Measurements from ENCODE around the gene CDC42BPG. TPM values are rescaled to one million over a fixed set of nuclear protein-coding genes. Genes with fewer than 3 reads are reported as not detected.

Gene CDC42BPG
- total RNA-seq, 2 experiments from 2014 or later = 0.31 to 0.61 TPM

GRCh38 chr11:64829536-64830251, 14.8 kb downstream of the CDC42BPG start:
- no peaks in the 10 kb centered on the region for H3K36me3 Mint-ChIP-seq (ENCODE audit: low read depth)
- POLR2A ChIA-PET = interaction anchor here (0.6 kb wide), 1 partner anchor 416 kb away, joined by 3 read pairs; no protein-coding TSS in a partner anchor
- H3K27ac Mint-ChIP-seq = no peak overlapping the region
- DNase-seq (no peak), ATAC-seq (no peak)
- H3K4me3 Mint-ChIP-seq = no peak overlapping the region
- intact Hi-C loops (cut with micrococcal nuclease) = no loop called here
- CTCF ChIA-PET = interaction anchor here (1.0 kb wide), 2 partner anchors 17 to 18 kb away, joined by 3 to 4 read pairs; no protein-coding TSS in a partner anchor
- H3K4me1 Mint-ChIP-seq (ENCODE audit: low read depth) = no peaks in the 10 kb centered on the region
- H3K9me3 Mint-ChIP-seq = no peaks in the 10 kb centered on the region
- TF ChIP-seq CTCF (IDR thresholded peaks at IDR 0.05) = no peak
- no peaks in the 10 kb centered on the region for H3K27me3 Mint-ChIP-seq

- no peak overlapping the region for H3K4me3 Mint-ChIP-seq
Measured at GRCh38 chr11:64827451-64827839, 17.0 kb downstream of the CDC42BPG start.

GRCh38 chr11:64826578-64827450, 17.6 kb downstream of the CDC42BPG start:
- CTCF ChIA-PET = no interaction called here
- Mint-ChIP-seq H3K4me1 (ENCODE audit: low read depth) (no peaks in the 10 kb centered on the region), H3K27ac (no peak overlapping the region), H3K27me3 (no peaks in the 10 kb centered on the region), H3K4me3 (no peak overlapping the region), H3K9me3 (no peaks in the 10 kb centered on the region), H3K36me3 (ENCODE audit: low read depth) (no peaks in the 10 kb centered on the region)
- DNase-seq (no peak), ATAC-seq (no peak)
- intact Hi-C loops (cut with micrococcal nuclease) = no loop called here
- no peak for TF ChIP-seq CTCF (IDR thresholded peaks at IDR 0.05)
- POLR2A ChIA-PET = no interaction called here

More at GRCh38 chr11:64827451-64827839, 17.0 kb downstream of the CDC42BPG start:
- ATAC-seq (no peak), DNase-seq (no peak)
- H3K9me3 Mint-ChIP-seq = no peaks in the 10 kb centered on the region
- no peak overlapping the region for H3K27ac Mint-ChIP-seq
- ChIA-PET CTCF (interaction anchor here (1.0 kb wide), 1 partner anchor 18 kb away, joined by 3 read pairs; no protein-coding TSS in a partner anchor), POLR2A (no interaction called here)
- H3K27me3 Mint-ChIP-seq = no peaks in the 10 kb centered on the region
- TF ChIP-seq CTCF (IDR thresholded peaks at IDR 0.05) = no peak
- no peaks in the 10 kb centered on the region for H3K4me1 Mint-ChIP-seq (ENCODE audit: low read depth)
- H3K36me3 Mint-ChIP-seq (ENCODE audit: low read depth) = no peaks in the 10 kb centered on the region
- intact Hi-C loops (cut with micrococcal nuclease) = no loop called here

- CTCF ChIA-PET = no interaction called here
- intact Hi-C loops (cut with micrococcal nuclease) = no loop called here
- H3K27me3 Mint-ChIP-seq = no peaks in the 10 kb centered on the region
- no peak for TF ChIP-seq CTCF (IDR thresholded peaks at IDR 0.05)
- H3K27ac Mint-ChIP-seq = no peak overlapping the region
- POLR2A ChIA-PET = no interaction called here
- no peaks in the 10 kb centered on the region for H3K9me3 Mint-ChIP-seq
- no peak for ATAC-seq
- no peaks in the 10 kb centered on the region for H3K36me3 Mint-ChIP-seq (ENCODE audit: low read depth)
- H3K4me1 Mint-ChIP-seq (ENCODE audit: low read depth) = no peaks in the 10 kb centered on the region
- no peak for DNase-seq
- H3K4me3 Mint-ChIP-seq = no peak overlapping the region
Measured at GRCh38 chr11:64826062-64826461, 18.4 kb downstream of the CDC42BPG start.
